Activated naive CD4-positive, alpha-beta T cell treated with Interleukin-2 at 50 U/mL for 16 hours (primary cell): Measurements from ENCODE around the gene KCNMB1.
A peak's percentile ranks its signal among the peaks of the same experiment; 100 is the strongest.
"Not testable (repeated sequence)": the region's sequence is repeated elsewhere in the genome, so short reads cannot be mapped to it uniquely, and the experiment has no call there.

Experiments
- DNase-seq: peaks from one replicate; pipeline ENCODE4 v3.0.0-alpha.2; 2020

Gene KCNMB1

DNA sequence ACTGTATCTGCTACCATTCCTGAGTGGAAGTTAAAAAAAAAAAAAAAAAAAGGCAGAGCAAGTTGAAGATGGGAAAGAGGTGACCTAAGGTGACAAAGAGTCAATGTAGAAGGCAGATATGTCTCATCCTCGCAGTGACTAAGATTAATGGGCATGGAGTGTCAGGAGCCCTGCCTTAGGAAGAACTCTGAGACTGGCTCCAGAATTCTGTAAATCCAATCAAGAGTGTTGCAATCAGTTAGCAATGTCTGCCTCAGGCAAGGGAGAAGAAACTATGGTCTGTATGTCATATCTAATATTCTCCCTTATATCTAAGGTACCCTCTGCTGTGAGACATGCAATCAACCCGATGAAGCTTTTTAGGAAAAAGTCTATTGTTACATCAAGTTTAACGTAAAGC is 24.7 kb upstream of the KCNMB1 start:
- no peak for DNase-seq

DNA sequence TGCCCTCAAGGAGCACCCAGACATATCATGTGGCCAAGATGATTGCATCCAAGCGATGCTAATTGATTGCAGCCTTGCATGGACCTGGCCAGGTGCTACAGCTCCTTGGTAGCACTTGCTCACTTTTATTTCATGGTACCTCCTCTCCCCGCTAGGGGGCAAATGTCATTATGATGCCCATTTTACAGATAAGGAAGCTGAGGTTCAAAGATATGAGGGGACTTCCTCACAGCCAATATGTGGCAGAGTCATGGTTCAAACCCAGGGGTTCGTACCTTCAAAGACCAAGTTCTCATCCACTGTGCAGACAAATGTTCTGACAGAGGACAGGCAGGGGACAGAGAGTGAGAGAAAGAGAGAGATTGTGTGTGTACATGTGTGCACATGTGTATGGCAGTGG is 21.9 kb upstream of the KCNMB1 start:
- DNase-seq: peak; percentile 26

DNA sequence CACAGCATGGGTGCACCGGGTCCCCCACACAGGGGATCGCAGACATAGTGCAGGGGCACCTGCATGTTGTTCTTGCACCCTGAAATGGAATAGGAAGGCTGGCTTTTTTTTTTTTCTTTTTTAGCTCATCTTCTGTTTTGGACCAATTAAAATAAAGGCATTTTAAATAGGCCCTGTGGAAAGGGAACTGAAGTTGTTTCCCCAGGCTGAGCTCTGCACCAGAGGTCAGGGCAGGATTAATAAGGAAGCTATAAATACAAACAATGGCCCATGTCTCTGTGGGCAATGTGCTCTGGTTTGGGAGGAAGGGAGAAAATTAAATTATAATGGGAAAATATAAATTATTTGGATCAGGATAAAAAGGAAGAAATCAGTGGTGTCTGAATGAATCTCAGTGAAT is 21.2 kb upstream of the KCNMB1 start:
- no peak for DNase-seq

DNA sequence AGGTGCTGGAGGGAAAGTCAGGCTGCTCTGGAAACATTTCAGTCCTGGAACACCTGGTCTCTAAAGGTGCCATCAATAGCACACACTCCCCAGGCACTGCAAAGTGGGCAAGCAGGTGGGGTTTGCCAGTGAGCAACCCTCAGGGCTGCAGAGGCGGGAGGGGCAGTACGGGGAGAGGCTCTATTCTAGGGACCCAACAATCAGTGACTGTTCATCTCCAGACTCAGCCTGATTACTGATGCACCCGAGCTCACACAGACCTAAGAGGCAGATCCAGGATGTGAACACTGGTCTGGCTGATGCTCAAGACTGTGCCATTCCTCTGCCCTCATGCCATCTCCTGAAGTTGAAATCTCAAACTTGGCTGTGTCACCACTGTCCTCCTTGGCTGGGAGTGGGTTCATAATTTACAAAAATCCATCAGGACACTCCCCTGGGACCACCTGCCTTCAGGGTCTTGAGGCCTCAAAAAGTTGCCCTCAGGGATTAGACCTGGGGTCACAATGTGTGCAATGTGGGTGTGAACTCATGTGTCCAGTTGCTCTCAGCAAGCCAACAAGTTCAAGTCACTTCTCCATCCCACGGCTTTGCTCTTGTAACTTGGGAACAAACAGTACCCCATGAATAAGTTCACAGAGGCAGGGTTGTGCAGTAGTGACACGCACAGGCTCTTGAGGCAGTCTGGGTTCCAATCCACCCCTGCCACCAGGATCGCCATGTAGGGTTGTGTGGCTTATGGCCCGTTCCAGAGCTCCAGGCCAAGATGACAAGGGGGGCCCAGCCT is 19.9 kb upstream of the KCNMB1 start:
- no peak for DNase-seq

DNA sequence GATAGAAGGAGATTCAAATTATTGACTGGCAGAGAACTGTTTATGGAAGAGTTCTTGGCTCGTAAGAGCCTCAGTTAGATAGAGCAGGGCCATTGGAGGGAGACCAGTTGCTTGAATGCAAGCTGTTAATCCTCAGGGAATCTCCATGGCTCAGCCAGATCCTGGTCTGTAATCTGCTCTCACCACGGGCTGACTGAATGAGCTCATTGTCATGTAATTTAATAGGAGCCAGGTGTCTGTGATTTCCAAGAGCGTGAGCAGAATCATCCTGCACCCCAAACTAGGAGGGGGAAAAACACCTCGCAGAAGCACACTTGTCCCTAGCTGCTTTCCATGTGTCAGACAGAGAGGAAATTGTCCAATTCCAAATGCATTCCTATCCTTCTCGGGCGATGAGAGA is 19.1 kb upstream of the KCNMB1 start:
- DNase-seq: no peak

DNA sequence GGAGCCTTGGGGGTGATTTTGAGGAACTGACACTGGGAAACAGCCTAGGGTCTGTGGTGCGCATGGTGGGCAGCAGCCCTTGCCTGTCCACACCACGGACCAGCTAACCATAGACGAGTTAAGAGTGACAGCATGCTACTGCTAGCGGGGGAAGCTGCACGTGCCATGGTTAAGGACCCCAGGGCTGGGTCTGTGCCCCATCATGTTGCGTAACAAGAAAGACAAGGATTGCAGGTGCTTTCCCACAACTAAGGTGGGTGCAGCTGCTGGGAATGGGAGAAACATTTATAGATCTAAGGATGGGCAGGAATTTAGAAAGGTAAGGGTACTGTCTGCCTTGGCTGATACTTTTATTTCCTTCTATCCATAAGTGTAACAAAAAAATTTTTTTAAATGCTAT is 17.9 kb upstream of the KCNMB1 start:
- DNase-seq: no peak

DNA sequence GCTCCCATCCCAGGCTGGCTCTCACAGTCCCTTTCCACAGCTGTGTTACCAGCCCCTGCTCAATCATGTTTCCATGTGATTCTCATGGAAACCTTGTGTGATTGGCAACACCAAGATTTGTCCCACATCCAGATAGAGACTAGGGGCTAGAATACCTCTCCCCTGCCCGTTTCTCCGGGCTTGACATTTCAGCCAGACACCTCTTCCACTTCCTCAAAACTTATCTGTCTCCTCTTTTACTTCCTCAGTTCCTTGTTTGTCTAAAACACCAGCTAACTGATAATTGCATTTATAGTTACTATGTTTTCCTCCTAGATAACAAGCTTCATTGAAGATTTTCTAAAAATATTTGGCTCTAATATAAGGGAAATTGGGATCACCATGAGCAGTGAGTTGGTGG is 16.6 kb upstream of the KCNMB1 start:
- no peak for DNase-seq

DNA sequence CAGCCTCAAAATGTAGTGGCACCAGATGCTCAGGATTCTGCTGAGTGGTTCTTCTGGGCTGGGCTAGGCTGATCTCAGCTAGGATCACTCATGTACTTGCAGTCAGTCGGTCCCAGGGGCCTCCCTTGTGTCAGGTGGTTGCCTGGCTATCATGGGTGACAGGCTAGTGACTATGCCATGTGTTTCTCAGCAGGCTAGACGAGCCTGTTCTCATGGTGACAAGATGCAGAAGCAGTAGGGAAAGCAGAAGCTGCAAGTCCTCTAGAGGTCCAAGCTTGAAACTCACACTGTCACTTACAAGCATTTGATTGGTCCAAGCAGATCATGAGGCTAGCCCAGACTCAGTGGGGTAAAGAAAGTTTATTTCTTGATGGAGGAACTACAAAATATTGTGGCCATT is 15.2 kb upstream of the KCNMB1 start:
- DNase-seq: no peak

DNA sequence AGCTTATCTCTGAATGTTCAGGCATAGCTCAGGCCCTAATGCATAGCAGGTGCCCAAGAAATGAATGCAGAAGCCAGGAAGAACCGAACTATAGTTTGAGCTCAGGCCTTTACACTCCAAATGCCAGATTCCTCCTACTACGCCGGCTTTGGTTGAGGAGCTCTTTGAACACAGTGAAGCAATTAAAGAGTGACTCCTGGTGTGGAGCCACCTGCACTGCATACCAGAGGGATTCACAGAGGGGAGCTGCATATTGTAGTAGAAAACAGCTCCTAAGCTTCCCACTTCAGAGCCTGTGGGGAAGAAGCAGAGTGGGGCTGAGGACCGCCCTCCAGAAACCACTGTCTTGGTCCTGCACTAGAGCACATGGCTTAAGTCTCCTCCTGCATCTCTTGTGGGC is 14.5 kb upstream of the KCNMB1 start:
- no peak for DNase-seq

DNA sequence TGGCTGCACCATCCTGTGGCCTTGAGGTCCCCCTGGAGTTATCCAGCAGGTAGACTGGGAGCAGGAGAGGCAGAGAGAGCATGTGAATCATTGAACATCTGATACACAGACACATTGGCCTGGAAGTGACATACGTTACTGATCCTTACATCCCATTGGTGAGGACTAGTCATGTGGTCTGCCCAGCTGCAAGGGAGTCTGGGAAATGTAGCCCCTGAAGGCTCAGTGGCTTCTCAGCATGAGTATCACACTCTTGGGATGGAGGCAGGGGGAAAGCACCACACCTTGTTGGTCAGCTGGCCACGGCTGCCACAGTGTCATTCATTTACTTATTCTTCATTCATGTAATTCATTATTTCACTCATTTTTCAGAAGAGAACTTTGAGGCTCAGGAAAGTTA is 13.3 kb upstream of the KCNMB1 start:
- no peak for DNase-seq

DNA sequence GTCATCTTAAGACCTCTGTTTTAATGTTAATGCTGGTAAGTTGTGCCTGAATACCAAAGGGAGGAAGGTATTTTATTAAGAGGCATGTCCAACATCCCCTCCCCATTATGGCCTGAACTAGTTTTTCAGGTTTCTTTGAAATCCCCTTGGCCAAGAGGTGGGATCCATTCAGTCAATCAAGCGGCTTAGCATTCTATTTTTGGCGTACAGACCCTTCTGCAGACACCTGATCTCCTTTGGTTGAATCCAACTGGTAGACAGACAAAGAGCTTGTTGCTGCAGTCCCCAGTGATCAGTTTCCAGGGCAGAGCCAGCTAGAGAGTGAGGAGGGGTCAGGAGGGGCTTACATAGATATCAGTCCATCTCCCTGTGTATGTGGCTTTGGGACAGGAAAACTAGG is 7.9 kb upstream of the KCNMB1 start:
- no peak for DNase-seq

DNA sequence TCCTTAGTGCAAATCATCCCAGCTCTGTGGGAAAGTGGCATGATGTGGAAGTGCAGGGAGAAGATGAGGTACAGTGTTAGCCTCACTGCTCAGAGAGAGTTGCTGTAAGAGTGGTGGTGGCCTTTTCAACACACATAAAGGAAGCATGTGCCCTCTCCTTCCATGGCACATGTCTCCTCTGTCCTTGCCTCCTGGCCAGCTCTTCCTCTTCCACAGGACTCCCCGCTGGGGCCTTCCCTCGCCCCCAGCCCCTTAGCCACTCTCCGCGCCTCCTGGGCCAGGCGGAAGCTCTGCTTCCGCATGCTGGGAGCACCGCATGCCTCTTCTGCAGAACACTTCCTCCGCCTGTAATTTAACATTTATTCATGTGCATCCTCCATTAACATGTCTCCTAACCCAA is 4.8 kb upstream of the KCNMB1 start:
- DNase-seq: no peak

DNA sequence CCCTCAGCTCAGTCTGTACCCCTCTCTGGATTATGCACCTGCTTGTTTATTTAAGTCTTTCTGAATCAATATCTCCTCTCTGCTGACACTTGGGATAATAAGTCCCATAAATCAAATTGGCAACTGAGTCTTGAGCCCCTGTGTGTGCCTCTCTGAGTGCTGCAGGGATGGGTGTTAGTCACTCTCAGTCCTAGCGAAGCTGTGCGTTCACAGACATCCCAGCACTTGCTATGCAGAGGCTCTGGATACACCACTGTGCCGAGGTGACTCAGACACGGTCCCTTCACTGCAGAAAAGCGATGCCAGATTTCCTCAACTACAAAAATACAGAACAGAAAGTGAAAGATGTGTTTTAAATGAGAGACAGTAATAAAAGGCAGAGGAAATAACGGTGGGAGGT is 4.1 kb upstream of the KCNMB1 start:
- peak; percentile 35 for DNase-seq

DNA sequence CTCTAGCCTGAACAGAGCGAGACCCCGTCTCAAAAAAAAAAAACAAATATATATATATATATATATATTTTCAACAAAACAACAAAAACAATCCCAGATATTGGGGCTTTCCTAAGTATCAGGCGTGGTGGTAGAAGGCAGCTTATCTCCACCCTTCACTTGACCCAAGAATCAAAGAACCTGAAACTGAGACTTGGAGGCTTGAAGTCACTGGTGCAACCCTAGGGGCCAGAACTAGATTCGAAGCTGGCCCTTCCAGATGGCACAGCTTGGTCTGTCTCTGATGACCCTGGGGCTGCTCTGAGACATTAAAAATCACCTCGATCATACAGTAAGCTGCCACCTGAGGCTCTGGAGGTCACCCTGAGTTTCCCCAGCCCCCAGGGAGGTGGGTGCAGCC is 1.3 kb upstream of the KCNMB1 start:
- DNase-seq: no peak

DNA sequence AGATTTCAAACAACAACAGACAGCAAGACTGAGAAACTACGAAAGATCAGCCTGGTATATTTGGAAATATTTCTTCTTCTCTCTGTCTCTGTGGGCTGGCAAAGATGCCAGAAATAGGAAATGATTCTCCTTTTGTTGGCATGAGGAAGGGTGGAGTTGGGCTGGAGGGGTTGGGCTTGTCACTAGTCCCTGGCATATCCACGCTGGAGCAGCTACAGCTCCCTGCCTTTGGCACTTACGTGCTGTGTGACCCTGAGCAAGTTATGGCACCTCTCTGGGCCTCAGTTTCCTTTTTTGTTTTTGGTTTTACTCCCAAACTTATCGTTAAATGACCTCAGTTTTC is 354 bp upstream of the KCNMB1 start:
- no peak for DNase-seq

DNA sequence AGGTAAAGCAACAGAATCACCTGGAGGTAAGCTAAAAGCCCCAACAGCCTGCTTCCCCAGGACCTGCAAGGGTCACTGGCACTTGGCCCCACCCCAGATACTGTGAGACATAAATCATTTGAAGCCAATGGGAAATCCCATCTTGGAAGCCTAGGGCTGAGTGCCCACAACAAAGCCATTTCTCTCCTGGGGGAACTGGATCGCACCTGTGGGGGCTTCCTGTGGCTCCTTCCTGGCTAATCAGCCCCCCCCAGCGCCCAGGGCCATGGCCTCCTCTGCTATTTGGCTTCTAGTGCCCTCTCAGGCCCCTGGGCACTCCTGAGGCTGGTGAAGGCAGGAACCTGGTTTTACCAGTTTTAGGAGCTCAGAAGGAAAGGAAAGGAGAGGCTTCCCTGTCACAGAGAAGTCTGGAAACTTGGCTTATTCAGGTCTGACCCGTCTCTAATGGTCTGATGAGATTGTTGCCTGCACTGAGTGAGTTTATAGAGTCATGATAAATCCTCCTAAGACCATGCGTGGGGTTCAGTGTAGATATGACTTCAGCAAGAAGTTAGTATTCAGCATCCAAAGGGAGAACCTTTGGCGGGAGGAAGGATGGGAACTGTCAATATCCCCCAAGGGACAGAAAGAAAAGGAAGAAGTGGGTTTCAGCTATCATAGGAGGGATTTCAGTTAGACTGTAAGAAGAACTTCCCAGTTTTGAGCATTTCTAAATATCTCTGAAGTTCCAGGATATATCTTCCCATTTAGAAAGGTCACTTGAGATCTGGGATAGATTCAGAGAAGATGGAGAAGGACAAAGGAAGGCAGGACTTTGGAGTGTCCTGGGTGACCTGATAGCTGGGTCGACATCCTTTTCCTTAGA is 1.2 kb downstream of the KCNMB1 start:
- DNase-seq: no peak

DNA sequence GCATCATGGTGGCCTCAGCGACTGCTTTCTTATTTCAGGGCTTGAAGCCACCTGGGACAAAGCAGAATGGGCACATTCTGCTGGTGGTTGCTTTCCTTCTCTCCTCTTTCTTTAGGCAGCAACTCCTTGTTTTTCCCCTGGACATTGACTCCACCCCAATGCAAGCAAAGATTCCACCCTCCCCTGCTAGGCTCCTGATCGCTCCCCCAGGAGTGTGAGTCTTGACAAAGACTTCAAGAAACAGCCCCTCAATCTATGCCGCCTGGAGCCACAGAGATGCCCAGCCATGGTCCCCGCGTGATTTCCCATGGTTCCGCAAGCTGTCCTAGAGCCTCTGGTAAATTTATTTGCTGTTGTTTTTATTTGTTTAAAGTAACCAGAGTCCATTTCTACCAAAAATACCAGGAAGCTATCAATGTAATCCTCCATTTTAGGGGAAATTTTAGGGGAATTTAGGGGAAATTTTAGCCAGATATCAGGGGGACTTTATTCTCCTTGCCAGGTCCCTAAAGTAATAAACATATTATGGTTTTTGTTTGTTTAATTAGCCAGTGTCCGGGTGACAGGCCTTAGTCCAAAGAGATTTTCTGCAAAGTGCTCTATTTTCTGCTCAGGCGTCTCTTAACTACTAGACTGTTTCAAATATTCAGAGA is 2.3 kb downstream of the KCNMB1 start:
- no peak for DNase-seq

DNA sequence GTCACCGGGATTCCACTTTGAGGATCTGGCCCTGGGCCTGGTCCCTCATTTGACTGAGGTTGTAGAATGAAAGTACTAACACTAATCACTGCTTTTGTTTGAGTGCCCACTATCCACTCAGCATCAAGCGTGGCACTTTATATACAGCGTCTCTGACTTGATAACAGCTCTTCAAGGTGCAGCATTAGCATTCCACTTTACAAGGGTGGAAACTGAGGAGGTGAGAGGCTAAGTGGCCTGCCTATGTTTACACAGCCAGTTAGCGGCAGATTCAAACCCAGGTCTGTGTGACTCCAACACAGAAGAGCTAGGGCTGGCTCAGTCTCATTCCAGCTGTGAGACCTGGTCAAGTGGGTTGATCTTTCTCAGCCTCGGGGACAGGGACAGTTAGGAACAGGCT is 5.9 kb downstream of the KCNMB1 start:
- no peak for DNase-seq

DNA sequence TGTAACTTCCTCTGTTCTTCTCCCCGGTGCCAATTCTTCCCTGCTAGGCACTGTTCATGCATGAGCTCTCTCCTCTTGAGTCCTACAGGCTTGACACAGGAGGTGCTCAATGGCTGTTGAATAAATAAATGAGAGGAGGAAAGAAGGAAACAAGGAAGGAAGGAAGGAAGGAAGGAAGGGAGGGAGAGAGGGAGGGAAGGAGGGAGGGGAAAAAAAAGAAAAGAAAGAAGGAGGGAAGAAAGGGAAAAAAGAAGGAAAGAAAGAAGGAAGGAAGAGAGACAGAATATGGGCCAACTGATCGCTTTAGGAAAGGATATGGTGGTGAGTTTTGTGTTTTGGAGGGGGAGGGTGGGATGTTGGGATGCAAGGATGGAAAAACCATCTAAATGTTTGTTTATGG is 6.4 kb downstream of the KCNMB1 start:
- no peak for DNase-seq

DNA sequence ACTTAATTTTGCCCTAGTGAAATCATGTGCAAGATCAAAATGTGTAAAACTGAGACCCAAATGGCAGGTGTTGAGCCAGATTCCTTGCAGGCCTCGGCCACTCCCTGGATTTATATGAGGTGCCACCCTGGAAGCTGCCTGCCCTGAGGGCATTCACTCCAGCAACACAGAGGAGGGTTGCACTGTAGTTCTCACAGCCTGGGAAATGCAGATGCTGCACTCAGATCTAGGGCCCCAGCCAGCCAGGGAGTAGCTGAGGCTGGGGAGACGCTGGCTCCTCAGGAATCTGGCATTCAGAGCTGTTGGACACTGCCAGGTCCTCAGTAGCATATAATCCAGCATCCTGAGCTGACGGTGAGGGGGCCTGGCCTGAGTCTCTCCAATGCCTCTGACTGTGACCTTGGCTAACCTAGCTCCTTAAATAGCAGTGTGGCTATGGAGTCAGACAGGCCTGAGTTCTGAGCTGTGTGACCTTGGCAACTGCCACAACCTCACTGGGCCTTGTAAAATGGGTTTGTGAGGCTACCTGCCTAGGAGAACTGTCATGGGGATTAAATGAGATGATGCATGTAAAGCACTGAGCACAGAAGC is 8.7 kb downstream of the KCNMB1 start:
- DNase-seq: no peak

DNA sequence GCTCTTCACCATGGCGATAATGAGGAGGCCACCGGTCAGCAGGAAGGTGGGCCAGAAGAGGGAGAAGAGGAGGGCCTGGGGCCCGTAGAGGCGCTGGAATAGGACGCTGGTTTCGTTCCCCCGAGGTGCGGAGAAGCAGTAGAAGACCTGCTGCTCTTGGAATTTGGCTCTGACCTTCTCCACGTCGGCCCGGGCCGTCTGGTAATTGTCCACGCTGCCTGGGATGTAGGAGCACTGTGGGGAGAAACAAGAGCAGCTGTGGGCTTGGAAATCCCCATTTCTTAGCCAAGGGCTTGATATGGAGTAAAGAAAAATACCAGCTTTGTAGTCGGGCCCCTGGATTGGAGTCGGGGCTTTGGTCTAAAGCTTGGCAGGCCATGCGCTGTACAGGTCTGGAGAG is 10.4 kb downstream of the KCNMB1 start:
- DNase-seq: no peak

DNA sequence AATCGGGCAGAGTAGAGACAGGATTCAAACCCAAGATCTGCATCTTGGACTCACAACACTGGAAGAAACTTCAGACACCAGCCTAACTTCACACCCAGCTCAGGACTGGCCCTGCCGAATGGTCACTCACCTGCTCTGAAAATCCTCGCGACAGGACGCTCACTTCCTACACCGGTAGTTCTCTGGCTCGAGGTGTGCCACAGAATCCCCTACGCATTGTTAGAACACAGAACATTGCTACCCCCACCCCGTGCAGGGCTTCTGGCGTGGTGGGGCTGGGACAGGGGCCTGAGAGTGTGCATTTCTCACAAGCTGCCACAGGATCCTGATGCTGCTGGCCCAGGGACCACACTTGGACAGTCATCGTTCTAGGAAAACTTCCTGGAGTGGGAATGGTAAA is 12.1 kb downstream of the KCNMB1 start:
- no peak for DNase-seq

DNA sequence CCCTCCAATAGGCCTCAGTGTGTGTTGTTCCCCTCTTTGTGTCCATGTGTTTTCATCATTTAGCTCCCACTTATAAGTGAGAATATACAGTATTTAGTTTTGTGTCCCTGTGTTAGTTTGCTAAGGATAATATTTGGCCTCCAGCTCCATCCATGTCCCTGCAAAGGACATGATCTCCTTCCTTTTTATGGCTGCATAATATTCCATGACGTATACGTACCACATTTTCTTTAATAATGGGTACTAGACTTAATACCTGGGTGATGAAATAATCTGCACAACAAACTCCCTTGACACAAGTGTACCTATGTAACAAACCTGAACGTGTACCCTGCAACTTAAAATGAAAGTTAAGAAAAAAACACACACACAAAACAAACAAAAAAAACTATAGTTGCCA is 12.6 kb downstream of the KCNMB1 start:
- DNase-seq: not testable (repeated sequence)

DNA sequence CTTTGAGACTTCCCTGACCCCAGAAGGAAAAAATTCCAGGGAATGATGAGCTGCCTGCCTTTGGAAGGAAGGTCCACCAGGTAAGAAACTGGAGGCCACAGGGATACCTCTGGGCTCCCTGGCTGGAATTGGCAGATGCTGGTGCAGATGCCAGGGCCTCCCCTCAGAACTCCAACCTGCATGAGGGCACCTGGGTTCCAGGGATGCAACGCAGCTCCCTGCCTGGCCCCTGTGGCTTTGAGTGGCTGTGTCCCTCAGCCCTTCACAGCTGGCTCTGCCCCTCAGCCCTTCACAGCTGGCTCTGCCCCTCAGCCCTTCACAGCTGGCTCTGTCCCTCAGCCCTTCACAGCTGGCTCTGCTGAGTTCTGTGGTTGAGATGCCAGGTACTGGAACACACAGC is 13.9 kb downstream of the KCNMB1 start:
- no peak for DNase-seq
